HG03432 (cell line): Measurements from ENCODE around the gene NBDY.
A peak's percentile ranks its signal among the peaks of the same experiment; 100 is the strongest.
"Not testable (repeated sequence)": the region's sequence is repeated elsewhere in the genome, so short reads cannot be mapped to it uniquely, and the experiment has no call there.

ENCODE experiments used
- ATAC-seq: cut with Tn5 transposase; IDR thresholded peaks from one replicate; pipeline ENCODE4 v1.9.1; 2021; ENCODE audit warnings: mild to moderate bottlenecking, moderate library complexity; ENCODE audit not compliant: unreplicated experiment

NBDY gene, protein sequence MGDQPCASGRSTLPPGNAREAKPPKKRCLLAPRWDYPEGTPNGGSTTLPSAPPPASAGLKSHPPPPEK

DNA sequence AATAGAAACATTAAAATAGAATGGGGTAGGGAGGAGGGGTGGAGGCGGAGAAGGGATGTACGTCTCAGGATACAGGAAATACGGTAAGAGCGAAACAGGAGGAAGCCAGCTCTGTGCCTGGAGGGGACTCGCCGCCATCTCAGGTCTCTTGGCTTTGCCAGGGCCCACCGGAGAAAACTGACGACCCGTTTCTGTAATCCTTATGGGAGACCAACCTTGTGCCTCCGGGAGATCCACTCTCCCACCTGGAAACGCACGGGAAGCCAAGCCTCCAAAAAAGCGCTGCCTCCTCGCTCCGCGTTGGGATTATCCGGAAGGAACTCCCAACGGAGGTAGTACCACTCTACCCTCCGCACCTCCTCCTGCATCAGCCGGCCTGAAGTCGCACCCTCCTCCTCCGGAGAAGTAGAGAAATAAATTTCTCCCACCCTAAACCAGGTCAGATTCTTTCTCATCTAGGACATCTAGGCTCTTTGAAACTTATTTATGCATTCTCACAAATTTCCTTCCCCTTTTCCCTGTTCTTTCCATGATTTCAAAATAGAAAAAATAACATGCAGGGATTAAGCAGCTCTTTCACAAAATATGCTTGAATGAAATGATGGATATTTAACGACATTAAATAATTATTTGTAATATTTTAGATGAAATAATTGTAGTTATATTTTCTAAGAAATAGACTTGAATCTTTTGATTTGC lies at the start of gene NBDY:
NBDY (plus strand) TSS at position 92 of the 699 bp plus-strand sequence; CDS start at position 203, 111 bp downstream.
- peak; percentile 84 for ATAC-seq

DNA sequence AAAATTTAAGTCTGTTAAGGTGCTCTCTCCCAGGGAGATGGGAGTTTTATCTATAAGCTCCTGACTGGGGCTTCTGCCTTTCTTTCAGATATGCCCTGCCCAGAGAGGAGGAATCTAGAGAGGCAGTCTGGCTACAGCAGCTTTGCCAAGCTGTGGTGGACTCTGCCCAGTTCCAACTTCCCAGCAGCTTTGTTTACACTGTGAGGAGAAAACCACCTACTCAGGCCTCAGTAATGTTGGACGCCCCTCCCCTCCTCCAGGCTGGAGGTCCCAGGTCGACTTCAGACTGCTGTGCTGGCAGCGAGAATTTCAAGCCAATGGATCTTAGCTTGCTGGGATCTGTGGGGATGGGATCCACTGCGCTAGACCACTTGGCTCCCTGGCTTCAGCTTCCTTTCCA lies 24.5 kb upstream of the NBDY start:
- not testable (repeated sequence) for ATAC-seq

DNA sequence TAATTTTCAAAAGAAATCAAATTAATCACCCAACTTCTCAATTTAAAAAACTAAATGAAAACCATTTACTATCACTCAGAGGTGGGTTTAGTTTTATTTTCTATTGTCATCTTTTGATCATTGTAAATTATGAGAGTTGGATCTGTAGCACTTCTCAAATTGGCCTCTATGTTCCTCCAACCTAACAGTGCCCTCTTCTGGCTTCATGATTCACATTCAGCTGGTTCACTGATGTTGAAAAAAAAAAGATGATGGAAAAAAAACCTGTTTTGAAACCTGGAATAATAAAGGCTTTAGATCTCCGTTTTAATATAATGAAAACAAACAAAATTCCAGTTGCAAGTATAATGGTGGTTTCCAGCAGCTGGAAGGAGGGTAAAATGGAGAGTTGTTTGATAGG lies 2.4 kb upstream of the NBDY start:
- ATAC-seq: no peak

DNA sequence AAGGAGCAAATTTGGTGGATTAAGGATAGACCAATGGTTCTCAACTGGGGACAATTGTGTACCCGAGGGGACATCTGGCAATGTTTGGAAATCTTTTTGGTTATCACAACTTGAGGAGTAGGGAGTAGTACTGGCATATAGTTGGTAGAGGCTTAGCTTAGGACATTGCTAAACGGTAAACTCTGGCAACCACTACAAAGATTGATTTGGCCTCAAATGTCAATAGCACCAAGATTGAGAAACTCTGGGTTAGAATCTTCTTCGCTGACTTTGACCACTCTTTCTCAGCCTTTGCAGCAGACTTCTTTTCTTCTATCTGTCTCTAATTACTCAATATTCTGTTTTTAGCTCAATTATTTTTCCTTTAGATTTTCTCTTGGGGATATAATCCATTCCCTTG lies 1.5 kb upstream of the NBDY start:
- ATAC-seq: no peak

DNA sequence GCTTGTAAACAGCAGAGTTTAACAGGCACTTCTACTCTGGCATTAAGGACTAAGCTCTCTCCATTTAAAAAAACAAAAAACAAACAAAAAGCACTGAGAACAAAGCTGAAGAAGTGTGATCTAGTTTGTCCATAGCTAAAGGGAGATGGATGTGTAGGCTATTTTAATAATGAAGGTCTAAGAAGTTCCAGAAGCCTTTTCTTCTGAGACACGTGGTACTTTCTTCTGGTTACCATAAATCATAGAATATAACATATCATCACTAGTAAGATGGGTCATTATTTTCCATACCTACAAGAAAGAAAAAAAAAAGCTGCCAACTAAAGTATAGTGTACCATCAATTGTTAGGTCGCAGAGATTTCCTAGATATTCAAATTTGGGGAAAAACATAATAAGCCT lies 722 bp upstream of the NBDY start:
- peak; percentile 30 for ATAC-seq

DNA sequence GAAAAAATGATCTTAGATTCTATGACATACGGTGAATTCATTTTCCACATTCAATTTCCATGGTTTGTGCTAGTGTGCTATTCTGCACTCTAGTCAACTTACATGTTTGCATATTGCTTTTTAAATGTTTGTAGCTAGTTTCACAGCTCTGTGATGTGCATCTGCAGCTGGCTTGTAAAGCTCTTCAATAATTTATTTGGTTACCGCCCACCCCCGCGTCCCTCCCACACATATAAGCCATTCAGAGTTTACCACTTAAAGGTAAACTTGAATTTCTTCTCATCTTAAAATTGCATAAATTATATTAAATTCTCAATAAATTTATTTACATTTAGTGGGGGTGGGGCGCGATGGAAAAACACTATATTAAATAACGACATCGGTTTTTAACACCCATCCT lies 291 bp upstream of the NBDY start:
- peak; percentile 52 for ATAC-seq

DNA sequence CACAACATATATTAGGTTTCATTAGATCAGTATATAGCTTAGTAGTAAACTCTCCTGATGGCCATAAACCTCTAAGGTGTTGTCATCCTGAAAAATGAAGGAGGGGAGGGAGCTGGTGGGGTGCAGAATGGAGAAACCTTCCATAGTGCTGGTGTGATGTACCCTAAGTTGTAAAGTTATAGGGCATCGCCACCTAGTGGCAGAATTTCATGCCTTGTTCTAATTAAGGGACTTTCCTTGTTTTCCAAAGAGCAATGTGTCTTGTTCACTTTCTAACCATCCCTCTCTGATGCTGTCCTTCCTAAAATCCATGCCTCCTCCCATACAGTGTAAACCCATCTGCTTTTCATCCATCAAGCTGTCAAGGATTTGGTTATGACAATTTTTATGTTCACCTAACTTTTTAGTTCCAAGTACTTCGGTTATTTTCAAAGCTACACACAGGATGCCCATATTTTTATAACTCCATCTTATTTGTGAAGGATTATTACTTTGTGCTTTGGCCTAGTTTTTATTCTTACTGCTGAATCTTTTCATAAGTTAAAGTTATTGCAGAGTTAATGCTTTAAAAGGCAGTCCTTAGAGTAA lies 4.5 kb downstream of the NBDY start:
- ATAC-seq: peak; percentile 41

DNA sequence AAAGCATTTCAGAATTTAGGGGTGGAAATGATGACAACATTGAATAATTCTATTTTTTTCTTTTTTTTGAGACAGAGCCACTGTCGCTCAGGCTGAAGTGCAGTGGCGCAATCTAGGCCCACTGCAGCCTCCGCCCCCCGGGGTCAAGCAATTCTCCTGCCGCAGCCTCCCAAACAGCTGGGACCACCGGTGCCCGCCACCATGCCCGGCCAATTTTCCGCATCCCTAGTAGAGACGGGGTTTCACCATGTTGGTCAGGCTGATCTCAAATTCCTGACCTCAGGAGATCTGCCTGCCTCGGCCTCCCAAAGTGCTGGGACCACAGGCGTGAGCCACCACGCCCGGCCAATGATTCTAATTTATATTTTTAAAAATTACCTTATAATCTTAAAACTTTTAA lies 7.2 kb downstream of the NBDY start:
- no peak for ATAC-seq

DNA sequence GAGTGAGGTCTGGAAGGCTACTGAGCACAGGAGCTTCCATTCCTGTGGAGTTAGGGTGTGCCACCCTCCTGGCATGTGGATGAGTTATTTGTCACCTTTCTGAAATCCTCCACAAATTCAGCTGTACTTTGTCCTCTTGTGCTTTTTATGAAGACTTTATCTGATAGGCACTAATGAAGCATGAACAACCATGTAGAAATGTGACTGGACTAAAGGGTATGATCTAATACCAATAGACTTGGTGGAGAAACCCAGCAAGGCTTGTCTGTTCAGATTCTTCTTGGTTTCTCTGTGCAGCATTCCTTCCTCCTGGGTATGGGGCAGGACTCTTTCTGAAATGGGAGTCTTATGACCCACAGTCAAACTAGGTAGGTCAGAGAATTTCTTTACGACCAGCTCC lies 9.6 kb downstream of the NBDY start:
- no peak for ATAC-seq

DNA sequence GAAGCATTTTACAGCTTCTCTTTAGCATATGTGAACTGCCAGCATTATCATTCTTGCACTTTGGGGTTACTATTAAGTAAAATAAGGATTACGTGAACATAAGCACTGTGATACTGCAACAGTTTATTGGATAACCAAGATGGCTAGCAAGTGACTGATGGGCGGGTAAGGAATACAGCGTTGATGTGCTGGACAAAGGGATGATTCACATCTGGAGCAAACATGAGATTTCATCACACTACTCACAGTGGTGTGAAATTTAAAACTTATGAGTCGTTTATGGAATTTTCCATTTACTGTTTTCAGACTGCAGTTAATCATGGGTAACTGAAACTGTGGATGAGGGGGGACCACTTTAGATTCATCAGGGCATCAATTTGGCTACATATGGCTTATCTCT lies 16.0 kb downstream of the NBDY start:
- no peak for ATAC-seq

DNA sequence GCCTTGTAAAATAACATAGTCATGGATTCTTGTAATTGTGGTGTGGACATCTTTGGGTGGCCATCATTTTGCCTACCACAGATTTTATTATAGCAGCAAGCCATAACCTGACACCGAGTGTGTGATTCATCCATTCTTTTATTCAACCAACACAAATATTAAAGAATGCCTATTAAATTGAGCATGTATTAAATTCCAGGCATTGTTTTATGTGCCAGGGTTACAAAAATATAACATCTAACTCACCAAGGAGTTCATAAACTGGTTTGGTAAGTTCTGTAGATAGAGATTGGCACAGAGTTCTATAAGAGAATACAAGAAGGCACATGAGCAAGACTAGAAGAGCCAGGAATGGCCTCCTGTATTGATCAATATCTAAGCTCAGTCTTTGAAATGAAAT lies 18.0 kb downstream of the NBDY start:
- no peak for ATAC-seq

DNA sequence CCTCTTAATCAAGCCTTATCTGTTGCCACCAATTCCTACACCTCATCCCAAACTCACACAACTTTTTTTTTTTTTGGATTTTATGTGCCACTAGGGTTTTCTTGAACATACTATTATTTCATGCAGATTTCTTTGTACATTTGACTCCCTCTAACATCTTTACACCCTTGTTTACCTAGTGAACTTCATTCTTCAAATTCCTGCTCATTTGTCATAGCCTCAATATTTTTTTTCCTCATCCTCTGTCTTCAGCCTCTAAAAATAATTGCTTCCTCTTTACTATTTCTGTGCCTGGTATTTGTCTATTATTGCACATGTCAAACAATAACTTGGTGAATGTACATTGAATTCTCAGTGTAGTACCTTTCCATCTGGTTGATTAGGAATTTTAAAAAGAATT lies 22.0 kb downstream of the NBDY start:
- no peak for ATAC-seq

DNA sequence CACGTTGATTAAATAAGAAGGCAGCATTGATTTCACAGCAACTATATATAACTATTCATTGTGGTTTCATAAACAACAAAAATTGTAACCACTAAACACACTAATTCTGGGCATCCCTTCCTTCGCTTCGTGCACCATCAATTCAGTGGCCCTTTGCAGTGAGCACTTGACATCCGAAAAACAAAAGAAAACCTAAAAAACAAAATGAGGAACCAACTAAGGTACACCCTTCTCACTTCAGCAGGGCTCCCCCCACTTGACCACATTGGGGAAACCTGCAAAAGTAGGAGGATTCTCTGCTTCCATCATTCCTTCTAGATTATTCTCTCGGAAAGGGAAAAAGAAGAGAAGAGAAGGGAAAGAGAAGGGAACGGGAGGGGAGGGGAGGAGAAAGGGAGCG lies 28.3 kb downstream of the NBDY start:
- peak; percentile 53 for ATAC-seq

DNA sequence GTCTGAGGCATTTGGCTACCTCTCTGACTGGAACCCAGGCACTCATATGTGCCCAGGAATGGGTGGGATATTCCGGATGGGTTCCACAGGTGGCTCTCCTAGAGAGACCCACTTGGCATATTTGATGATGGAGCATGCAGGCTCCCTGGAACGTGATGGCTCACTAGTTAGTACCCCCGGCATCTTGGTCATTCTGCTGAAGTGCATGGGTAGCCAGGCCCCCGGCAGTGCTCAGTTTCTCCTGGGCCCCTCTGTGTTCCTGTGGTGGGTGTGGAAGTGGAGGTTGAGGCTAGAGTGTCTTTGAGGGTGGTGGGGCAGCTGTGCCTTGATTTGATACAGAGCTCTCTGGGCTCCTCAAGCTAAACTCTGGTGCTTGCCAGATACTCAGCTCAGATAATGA lies 29.4 kb downstream of the NBDY start:
- no peak for ATAC-seq

DNA sequence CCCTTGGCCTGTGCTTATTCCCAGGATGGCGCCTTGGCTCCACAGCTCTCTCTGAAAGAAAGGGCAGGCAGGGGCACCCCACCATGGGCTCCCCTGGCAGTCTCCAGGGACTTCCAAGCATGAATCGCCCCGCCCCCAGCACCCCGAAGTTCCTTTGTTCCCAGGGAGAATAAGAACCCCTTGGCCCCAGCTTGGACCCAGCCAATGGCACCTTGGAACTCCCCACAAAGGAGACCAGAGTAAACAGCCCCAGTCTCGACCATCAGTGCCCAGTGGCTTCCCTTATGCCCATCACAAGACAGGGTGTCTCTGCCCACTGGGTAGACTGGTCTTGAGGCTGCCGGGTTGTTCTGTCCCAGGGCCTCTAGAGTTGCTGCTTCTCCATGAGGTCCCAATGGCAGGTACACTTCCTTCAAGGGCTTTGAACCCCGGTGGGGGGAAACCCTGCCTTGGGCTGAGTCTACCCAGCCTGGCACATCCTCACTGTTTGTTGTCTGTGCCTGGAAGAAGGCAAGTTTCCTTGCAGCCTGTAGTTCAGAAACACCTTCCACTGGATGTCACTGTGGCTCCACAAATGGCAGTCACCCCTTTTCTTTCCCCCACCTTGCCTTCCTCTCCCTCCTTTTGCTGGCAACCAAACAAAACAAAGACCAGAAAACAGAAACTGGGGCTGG lies 30.8 kb downstream of the NBDY start:
- no peak for ATAC-seq

DNA sequence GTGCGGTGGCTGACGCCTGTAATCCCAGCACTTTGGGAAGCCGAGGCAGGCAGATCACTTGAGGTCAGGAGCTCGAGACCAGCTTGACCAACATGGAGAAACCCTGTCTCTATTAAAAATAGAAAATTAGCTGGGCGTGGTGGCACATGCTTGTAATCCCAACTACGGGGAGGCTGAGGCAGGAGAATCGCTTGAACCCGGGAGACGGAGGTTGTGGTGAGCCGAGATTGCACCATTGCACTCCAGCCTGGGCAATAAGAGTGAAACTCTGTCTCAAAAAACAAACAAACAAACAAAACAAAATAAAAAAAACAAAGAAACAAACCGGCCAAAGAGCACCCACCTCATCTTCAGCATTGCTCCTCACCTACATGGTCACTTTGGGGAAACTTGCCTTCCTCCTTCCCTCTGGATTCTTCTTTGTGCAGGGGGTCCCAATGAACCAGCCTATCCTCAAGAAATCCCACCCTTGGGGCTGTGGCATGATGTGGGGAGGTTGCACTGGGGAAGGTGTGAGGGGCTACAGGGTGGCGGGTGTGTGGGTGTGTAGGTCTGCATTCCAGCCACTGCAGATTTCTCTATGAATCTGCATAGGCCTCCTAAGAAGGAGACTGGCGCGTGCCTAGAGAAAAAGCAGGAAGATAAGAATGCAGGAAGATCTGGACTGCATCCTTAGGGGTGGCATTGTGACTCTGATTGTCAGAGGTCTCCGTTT lies 31.5 kb downstream of the NBDY start:
- not testable (repeated sequence) for ATAC-seq

DNA sequence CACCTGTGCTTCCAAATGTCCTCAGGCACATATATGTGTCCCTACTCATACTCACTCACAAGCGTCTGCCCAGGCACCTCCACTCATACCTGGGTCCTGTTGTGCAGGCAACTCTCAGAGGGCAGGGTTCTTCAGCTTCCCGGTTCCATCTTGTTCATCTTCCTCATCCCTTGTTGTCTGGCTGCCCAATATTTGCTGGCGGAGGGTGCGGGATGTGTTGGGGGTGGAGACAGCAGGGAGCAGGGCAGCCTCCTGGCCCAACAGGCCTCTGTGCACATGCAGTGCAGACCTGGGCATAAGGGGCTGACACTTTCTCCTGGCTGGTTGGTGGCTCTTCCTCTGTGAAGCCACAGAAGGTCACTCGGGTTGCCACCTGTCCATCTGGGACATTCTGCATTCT lies 32.1 kb downstream of the NBDY start:
- ATAC-seq: no peak

DNA sequence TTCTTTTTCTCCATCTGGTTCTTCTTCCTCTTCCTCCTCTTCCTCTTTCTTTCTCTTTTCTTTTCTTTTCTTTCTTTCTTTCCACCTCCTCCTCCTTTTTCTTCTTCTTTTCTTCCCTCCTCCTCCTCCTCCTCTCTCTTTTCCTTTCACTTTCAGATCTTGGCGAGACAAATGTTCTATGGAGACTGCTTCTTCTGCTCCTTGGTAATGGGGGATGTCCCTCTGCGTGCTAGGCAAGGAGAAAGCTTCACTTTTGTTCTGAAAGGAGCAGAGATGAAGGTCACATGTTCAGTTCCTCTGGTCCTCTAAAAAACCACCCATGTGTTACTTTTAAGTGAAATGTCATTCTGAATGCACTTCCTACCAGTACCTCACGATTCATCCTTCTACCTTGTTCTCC lies 33.2 kb downstream of the NBDY start:
- peak; percentile 48 for ATAC-seq

DNA sequence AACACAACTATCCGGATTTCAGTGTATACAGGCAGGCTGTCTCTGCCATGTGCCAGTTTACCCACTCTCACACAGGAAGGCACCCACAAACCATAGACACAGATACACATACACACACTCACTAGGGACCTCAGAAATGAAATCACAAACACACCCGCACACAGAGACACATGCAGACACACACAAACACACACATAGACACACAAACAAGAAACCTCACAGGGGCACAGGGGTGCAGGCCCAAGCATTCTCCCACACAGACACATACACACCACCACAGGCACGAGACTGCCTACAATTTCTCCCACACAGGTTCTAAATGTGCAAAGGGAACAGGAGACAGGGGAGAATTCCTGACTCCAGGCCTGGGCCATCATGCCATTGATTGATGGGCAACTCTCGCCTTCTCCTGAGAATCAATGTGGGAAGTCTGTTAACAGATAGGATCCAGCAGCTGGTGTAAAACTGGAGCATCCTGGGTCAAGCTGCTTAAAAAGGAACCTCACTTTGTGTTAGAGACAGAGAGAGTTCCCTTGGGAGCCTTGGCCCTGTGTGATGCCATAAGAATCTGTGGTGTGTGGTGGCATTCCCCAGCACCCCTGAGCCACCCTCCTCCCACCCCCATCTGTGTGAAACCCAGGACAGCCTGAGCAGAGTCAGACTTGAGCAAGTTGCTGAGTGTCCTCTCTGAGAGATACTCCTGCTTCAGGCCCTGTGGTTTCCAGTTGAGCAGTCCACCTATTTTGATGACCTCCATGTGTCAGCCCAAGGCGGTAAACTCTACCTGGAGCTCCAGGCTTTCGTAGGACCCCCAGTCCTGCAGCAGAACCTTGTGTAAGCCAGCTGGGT lies 33.9 kb downstream of the NBDY start:
- peak; percentile 0 for ATAC-seq

DNA sequence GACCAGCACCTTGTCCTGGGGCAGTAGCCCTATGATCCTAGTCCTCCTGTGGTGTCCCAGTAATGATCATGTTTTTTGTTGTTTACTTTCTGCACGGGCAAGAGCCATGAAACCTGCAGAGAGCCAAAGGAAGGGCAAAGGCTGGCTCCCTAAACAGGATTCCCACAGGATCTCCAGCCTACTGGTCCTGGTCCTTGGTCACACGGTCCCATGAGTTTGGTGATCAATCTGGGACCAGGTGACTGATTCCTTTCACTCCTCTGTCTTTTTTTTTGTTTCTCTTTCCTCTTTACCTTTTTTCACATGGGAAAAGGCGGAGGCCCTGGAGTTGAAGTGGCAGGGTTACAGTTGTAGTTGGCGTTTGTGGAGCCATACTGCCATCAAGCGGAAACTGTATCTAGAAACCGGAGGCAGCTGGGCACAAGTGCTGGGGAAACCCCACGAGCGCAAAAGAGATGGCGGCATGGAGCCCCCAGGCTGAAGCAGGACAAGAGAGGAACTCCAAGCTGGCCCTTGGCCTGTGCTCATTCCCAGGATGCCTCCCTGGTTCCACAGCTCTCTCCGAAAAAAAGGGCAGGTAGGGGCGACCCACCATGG lies 34.6 kb downstream of the NBDY start:
- peak; percentile 22 for ATAC-seq
